CD4-positive, alpha-beta T cell treated with Interleukin-15 for 1 hour (primary cell): ENCODE measurements around the gene MOB3B.
"Not testable (repeated sequence)": the region's sequence is repeated elsewhere in the genome, so short reads cannot be mapped to it uniquely, and the experiment has no call there.

Source experiments
- DNase-seq: peaks from one replicate; pipeline ENCODE4 v3.0.0-alpha.2; 2020

The MOB3B gene

GRCh38 chr9:27514551-27514950, 15.1 kb downstream of the MOB3B start:
- no peak for DNase-seq

- no peak for DNase-seq
These were observed 17.8 kb downstream of the MOB3B start for GRCh38 chr9:27511771-27512170.

- no peak for DNase-seq
These were observed 18.8 kb downstream of the MOB3B start for GRCh38 chr9:27510780-27511179.

GRCh38 chr9:27506981-27507380, 22.6 kb downstream of the MOB3B start:
- no peak for DNase-seq

- no peak for DNase-seq
These were observed 23.9 kb downstream of the MOB3B start for GRCh38 chr9:27505744-27506161.

- DNase-seq, result no peak
These were observed 25.4 kb downstream of the MOB3B start for GRCh38 chr9:27504259-27504658.

GRCh38 chr9:27503623-27504022, 26.0 kb downstream of the MOB3B start:
- DNase-seq, result no peak

- DNase-seq, result not testable (repeated sequence)
These were observed 28.7 kb downstream of the MOB3B start for GRCh38 chr9:27500902-27501301.

- DNase-seq, result no peak
These were observed 30.2 kb downstream of the MOB3B start for GRCh38 chr9:27499451-27499850.

GRCh38 chr9:27497883-27498417, 31.7 kb downstream of the MOB3B start:
- no peak for DNase-seq

GRCh38 chr9:27496135-27496504, 33.5 kb downstream of the MOB3B start:
- no peak for DNase-seq

- no peak for DNase-seq
These were observed 34.0 kb downstream of the MOB3B start for GRCh38 chr9:27495480-27496134.

- no peak for DNase-seq
These were observed 38.5 kb downstream of the MOB3B start for GRCh38 chr9:27491154-27491553.

GRCh38 chr9:27489087-27489876, 40.3 kb downstream of the MOB3B start:
- no peak for DNase-seq

GRCh38 chr9:27487927-27488326, 41.7 kb downstream of the MOB3B start:
- DNase-seq, result no peak

GRCh38 chr9:27487128-27487640, 42.4 kb downstream of the MOB3B start:
- no peak for DNase-seq

- no peak for DNase-seq
These were observed 44.5 kb downstream of the MOB3B start for GRCh38 chr9:27485158-27485557.

- no peak for DNase-seq
These were observed 46.0 kb downstream of the MOB3B start for GRCh38 chr9:27483576-27483975.

- no peak for DNase-seq
These were observed 46.9 kb downstream of the MOB3B start for GRCh38 chr9:27482709-27483108.

GRCh38 chr9:27478322-27478721, 51.3 kb downstream of the MOB3B start:
- no peak for DNase-seq

- no peak for DNase-seq
These were observed 52.6 kb downstream of the MOB3B start for GRCh38 chr9:27476870-27477515.

GRCh38 chr9:27475057-27475595, 54.5 kb downstream of the MOB3B start:
- no peak for DNase-seq

- no peak for DNase-seq
These were observed 55.3 kb downstream of the MOB3B start for GRCh38 chr9:27474305-27474704.
